Measurements from ENCODE around the gene SGSM1.
"Not testable (repeated sequence)": the region's sequence is repeated elsewhere in the genome, so short reads cannot be mapped to it uniquely, and the experiment has no call there.

Gene SGSM1

DNA sequence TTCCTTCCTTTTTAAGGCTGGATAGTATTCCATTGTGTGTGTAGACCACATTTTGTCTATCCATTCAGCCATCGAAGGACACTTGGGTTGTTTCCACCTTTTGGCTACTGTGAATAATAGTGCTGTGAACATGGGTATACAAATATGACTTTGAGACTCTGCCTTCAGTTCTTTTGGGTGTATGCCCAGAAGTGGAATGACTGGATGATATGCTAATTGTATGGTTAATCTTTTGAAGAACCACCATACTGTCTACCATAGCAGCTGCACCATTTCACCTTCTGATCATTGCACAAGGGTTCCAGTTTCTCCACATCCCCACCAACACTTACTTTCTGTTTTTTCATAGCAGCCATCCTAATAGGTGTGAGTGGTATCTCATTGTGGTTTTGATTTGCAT lies 30.3 kb downstream of the SGSM1 start:
- DNase-seq (ENCODE audit: low spot score), result no peak

DNA sequence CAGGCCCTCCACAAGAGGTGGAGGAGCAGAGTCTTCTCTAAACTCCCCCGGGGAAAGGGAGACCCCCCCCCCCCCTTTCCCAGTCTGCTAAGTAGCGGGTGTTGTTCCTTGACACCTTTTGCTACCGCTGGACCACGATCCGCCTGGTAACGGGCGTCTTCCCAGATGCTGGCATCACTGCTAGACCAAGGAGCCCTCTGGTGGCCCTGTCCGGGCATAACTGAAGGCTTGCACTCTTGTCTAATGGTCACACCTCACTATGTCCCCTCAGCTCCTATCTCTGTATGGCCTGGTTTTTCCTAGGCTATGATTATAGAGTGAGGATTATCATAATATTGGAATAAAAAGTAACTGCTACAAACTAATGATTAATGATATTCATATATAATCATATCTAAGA lies 31.5 kb downstream of the SGSM1 start:
- DNase-seq (ENCODE audit: low spot score), result not testable (repeated sequence)

DNA sequence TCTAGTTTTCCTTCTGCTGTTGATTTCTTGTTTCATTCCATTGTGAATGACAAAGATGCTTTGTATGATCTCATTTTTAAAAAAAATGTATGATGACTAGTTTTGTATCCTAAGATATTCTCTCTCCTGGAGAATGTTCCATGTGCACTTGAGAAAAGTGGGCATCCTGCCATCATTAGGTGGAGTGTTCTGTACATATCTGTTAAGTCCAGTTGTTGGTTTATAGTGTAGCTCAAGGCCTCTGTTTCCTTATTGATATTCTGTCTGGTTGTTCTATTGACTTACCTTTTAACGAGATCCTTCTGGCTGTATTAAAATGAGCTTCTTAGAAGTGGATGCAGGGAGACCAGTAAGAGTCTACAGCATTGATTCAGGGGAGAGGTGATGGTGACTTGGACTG lies 35.2 kb downstream of the SGSM1 start:
- no peak for DNase-seq (ENCODE audit: low spot score)

DNA sequence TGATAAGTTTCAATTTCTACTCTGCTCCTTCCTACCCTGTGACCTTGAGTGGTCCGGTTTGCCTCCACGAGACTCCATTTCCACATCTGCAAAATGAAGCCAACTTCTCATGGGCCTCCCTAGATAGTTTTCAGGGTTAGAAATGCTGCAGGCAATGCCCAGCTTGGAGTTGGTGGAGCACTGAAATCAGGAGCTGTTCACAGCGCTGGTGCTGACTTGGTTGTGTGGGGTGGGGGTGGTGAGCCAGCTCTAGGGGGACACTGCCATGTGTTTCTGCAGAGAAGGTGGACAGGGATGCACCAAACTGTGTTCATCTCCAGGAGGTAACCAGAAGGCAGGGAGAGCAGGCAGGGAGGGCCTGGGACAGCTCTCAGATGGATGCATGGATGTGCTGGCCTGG lies 37.0 kb downstream of the SGSM1 start:
- DNase-seq (ENCODE audit: low spot score), result no peak

DNA sequence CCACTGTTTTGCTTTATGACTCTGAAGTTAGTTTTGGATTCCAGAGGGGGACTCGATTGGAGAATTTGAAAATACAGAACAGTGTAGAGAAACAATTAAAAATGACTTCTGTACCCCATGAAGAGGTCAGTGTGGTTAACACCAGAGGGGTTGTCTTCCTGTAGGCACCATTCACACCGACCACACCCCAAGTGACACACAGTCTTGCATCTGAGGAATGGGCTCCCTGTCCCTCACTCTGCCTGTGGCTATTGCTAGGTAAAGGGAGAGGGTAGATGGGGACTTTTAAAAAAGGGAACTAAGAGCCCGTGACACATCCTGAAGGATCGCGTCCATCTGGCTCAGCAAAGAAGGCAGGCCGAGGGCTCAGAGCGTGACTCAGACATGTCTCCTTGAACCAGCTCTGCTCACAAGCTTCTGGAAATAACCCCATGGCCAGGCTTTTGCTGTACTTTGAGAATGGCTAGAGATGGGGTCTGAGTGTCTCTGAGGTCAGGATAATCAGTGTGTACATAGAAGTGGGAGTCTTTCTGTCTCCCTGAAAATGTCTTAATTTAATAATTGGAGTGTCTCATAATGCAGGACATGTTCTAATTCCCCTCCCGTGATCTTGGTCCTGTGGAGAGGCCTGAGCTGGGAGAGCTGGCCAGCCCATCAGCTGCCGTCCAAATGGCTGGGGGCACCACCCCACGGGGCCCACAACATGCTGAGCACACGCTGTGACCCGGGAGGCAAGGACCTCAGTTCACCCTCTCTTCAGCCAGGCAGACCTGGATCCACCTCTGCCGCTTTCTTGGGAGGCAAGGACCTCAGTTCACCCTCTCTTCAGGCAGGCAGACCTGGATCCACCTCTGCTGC lies 39.3 kb downstream of the SGSM1 start:
- DNase-seq (ENCODE audit: low spot score), result no peak

DNA sequence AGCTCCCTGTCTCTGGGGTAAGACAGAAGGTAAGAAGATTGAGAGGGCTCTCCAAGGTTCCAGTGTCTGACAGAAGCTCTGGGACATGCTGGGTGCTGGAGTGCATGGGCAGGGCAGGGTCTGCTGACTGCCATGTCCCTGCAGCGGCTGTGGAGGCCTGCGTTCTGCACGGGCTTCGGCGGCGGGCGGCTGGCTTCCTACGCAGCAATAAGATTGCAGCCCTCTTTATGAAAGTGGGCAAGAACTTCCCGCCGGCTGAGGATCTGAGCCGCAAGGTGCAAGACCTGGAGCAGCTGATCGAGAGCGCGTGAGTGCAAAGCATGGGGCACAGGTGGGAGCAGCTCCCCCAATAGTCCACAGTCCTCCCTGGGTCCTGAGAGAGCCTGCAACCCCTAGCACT lies 41.5 kb downstream of the SGSM1 start:
- no peak for DNase-seq (ENCODE audit: low spot score)

DNA sequence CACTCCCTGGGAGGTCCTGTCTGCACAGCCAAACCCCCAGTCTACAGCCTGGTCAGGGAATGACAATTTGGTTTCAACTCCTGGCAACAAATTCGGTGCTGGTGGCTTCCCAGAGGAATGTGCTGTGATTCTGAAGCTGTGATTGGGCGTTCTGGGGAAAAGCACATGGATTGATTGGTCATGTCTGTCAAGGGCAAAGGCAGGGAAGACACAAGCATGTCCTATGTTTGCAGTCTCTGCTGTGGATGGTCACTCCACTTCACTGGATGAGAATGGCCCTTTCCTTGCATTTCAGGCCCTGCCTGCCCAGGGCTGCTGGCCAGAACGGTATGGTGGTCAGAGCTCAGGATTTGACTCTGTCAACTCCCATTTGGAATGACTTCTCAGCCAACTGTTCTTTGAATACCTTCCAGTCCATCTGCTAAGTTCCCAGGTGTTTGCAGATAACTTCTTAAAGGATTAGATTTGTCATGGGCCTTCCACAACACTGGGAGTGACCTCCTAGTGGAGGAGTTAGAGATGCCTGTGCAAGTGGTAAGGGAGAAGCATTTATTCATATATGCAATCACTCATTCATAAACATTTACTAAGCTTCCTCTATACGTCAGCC lies 42.7 kb downstream of the SGSM1 start:
- DNase-seq (ENCODE audit: low spot score), result no peak

DNA sequence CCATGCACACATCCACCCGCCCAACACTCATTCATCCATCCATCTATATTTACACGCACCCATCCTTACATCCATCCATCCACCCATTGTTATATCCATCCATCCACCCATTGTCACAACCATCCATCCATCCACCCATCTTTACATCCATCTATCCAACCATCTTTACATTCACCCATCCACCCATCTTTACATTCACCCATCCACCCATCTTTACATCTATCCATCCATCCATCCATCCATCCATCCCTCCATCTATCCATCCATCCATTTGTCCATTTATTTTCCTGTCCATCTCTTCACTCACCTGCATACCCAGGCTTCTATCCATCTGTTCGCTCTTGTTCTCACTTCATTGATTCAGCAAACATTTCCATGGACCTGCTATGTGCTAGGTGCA lies 49.8 kb downstream of the SGSM1 start:
- no peak for DNase-seq (ENCODE audit: low spot score)

DNA sequence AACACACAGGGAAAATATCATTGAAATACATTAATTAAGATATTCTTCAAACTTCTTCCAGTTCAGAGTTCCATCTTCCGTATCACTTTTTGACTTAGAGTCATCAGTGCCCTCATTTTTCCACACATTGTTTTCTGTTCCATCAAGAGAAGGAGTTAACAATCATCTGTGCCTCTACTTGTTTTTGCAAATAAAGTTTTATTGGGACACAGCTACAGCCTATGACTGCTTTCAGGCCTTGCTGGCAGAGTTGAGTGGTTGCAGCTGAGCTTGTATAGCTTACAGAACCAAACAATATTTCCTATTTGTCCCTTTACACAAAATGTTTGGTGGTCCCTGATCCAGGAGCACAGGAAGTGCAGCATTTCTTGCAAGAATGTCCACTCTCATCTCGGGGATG lies 51.6 kb downstream of the SGSM1 start:
- DNase-seq (ENCODE audit: low spot score), result no peak

DNA sequence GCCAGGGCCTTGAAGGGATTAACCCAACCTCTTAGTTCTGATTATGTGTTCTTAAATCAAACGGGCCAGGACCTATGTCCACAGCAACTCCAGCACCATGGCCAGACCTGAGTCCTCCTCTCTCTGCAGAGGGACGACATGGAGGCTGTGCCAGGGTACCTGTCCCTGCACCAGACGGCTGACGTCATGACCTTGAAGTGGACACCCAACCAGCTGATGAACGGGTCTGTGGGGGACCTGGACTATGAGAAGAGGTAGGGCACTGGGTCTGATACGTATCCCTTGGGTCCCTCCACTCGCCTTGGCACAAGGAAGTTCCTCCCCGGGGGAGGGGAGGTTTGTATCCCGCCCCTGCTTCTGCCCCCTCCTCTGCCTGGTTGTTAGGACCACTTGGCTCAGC lies 53.6 kb downstream of the SGSM1 start:
- DNase-seq (ENCODE audit: low spot score), result no peak

DNA sequence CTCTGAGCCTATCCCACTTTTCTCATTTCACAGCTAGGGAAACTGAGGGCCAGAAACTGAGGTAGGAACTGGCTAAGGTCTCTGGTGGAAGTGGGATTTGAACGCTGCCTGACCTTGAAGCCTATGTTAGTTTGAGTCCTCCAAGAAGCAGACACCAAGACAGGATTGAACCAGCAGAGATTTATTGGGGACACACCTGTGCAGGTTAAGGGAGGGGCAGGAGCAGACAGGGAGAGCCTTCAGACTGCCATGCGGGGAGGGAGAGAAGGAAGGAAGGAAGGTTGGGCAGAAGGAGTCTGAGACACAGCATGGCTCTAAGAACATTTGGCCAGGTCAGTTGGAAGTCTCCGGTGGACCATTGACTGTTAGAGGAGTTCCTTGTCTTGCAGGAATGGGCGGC lies 59.5 kb downstream of the SGSM1 start:
- no peak for DNase-seq (ENCODE audit: low spot score)

DNA sequence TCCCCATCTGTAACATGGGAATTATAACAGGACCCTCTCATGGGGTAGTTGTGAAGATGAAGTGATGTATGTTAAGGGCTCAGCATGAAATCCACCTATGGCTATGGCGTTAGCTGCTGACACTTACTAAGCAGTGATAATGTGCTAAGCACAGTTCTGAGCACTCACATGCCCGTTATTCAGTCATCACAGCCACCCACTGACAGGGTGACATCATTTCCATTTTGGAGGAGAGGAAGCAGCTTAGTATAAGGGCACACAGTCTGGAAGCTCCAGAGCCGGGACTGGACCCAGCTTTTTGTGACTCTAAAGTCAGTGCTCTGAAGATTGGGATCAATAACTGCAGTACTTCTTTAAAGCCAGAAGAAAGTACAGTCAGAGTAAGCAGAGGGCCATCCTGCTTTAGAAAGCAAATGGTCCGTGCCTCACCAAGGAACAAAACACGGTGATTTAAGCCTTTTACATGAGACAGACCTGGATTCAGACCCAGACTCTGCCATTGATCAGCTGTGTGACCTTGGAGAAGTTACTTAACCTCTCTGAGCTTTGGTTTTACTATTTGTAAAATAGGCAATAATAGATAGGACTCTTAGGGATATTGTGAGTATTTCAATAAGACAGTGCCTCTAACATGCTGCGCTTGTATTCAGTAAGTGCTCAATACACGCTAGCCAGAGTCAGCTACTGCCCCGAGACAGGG lies 61.5 kb downstream of the SGSM1 start:
- DNase-seq (ENCODE audit: low spot score), result no peak

DNA sequence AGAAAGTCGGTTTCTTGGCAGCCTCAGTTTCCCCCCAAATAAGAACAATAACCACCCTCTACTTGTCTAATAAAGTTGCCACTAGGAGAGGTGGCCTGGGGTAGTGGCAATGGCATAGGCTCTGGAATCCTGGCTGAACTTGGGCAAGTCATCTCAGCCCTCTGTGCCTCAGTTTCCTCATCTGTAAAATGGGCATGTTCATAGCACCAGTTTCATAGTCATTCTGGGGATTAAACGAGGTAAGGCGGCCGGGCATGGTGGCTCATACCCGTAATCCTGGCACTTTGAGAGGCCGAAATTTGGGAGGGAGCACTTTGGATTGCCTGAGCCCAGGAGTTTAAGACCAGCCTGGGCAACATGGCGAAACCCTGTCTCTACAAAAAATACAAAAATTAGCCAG lies 63.0 kb downstream of the SGSM1 start:
- no peak for DNase-seq (ENCODE audit: low spot score)

DNA sequence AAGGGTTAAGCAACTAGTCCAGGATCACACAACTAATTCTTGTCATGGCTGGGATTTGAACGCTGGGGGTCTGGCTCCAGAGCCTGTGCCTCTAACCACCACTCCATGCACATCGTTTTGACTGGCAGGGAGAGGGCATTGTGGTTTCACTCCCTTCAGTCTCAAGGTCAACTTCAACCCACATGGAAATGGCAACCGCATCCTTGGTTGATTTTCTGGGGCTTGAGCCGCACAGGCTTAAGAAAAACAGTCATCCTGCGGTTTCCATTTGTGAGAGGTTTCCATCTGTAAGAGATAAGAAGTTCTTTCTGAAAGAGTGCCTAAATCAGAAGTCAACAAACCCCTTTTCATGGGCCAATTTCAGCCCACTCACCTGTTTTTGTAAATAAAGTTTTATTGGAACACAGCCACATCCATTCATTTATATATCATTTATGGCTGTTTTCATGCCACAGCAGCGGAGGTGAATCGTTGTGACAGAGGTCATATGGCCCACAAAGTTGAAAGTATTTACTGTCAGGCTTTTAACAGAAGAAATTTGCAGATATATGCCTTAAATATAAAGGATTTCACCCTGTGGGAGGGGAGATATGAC lies 65.7 kb downstream of the SGSM1 start:
- no peak for DNase-seq (ENCODE audit: low spot score)

DNA sequence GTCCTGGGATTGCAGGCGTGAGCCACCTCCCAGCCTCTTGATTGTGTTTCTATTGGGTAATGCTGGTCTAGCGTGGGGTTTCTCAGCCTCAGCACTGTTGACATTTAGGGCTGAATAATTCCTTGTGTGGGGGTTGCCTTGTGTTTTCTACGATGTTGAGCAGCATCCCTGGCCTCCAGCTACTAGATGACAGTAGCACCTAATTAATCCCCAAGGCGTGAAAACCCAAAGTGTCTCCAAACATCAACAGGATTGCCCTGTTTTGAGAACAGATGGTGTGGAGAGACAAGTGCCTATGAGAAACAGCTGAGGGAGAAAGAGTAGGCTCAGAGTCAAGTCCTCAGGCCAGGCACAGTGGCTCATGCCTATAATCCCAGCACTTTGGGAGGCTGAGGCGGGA lies 67.2 kb downstream of the SGSM1 start:
- DNase-seq (ENCODE audit: low spot score), result no peak

DNA sequence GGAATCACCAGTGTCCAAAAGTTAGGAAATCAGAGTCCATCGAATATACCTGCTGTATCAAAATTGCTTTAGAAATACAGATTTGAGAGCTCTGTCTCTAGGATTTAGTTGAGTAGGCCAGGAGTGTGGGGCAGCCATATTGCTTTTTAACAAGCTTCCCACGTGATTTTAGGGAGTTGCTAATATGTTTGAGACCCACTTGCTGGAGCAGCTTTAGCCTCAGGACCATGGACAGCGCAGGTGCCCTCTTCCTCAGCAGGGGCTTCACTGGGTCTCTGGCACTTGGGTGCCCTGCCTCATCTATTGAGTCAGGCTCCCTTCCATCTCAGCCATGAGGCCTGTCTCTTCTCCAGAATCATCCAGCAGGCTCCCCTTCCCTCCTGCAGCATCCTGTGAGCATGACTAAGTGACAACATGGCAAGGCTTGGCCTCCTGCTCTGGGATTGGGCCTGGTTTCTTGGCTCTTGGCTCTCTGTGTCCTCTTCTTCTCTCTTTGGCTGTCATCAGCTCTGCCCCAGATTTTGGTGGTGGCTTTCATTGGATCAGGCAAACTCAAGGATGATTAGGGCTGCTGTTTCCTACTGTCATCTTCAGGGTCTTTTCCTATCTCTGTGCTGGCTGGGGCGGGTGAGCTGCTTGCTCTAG lies 70.0 kb downstream of the SGSM1 start:
- no peak for DNase-seq (ENCODE audit: low spot score)

DNA sequence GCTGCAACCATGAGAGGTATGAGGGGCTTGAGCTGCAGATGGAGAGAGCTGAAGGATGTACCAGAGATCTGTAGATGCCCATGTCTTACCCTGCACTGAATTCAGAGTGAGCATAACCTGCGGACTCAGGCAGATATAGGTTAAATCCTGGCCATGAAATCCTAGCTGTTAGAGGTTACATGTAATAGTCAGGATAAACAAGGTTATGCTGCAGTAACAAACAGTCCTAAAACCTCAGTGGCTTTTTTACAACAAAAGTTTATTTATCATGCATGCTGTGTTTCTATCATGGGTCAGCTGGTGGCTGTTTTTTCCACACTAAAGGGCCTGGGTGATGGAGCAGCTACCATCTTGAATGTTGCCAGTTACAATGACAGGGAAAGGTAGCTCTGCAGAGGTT lies 70.7 kb downstream of the SGSM1 start:
- DNase-seq (ENCODE audit: low spot score), result no peak

DNA sequence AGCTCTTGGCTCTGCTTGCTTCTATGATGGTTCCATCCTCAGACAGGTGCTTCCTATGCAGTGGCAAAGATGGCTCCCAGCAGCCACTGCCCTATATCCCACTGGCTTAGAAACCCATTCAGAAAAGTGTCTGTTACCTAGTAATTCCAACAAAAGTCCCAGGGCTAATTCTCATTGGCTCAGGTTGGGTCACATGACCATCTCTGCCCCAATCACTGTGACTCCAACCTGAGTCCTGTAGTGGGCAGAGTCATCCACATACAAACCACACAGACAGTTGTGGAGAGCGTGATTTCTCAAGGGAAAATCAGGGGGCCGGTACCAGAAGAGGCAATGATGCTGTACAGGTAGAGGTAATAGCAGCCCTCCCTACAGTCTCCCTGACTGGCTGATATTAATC lies 73.0 kb downstream of the SGSM1 start:
- no peak for DNase-seq (ENCODE audit: low spot score)

DNA sequence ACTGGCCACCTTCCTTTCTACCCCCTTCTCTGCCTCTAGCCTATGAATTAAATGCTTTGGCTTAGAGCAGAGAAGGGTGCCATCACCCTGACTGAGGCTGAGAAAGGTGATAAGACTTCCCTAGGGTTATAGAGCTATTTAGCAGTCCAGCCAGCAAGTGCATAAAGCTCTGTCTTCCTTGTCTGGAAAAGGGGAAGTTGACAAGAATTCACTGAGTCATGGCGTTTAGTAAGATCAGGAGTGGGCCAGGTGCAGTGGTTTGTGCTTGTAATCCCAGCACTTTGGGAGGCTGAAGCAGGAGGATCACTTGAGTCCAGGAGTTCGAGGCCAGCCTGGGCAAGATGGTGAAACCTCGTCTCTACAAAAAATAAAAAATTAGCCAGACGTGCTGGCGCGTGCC lies 77.4 kb downstream of the SGSM1 start:
- no peak for DNase-seq (ENCODE audit: low spot score)

DNA sequence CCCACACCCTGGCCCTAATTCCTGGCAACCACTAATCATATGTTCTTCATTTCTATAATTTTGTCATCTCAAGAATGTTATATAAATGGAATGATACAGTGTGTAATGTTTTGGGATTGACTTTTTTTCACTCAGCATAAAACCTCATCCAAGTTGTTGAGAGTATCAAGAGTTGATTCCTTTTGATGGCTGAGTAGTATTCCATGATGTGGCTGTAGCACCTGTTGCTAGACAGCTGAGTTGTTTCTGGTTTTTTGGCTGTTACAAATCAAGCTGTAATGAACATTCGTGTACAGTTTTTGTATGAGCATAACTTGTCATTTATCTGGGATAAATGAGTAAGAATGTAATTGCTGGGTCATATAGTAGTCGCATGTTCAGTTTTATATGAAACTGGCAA lies 81.2 kb downstream of the SGSM1 start:
- DNase-seq (ENCODE audit: low spot score), result no peak

DNA sequence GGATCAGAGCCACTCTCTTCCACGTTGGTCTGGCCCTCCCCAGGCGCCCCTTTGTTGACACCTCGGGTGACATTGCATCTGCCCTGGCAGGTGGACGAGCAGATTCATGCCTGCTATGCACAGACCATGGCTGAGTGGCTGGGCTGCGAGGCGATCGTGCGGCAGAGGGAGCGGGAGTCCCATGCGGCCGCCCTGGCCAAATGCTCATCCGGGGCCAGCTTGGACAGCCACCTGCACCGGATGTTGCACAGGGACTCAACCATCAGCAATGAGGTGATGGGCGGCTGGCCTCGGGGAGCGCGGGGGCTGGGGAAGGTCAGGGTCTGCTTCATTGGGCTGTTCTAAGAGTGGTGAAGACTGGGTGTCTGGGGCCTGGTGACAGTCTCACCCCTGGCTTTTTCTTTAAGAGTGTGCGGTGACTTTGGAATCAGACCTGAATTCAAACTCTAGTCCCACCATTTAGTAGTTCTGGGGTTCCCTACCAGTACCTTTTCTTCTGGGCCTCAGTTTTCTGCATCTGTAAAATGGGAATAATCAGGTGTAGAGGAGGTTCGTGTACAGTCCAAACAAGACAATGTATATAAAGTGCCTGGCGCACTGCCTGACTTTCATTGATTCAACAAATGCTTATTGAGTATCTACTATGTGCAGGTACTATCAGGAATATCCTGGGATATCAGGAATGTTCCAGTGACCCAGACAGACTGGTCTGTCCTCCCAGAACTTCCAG lies 87.5 kb downstream of the SGSM1 start:
- no peak for DNase-seq (ENCODE audit: low spot score)
